Omental fat pad (tissue), 4 donors: Measurements from ENCODE around the gene SEMA3A. TPM values are rescaled to one million over a fixed set of nuclear protein-coding genes. Genes with fewer than 3 reads are reported as not detected.

Experiments
- ATAC-seq: fragments of 150-250 bp; one replicate; pipeline ENCODE4 v1.9.1; 2016; ENCODE audit warnings: mild to moderate bottlenecking, moderate library complexity; ENCODE audit not compliant: low FRiP score
- DNase-seq: peaks from one replicate; pipeline ENCODE4 v3.0.0-alpha.2; 2019; ENCODE audit warnings: low spot score
- CTCF ChIP-seq, 3 donors: fragments of 450-650 bp; IDR thresholded peaks; one replicate each; pipeline ENCODE4 v1.5.1; 2016 to 2017; ENCODE audit warnings: antibody characterized with exemption in 3 of 3, mild to moderate bottlenecking in 3 of 3, moderate library complexity in 2 of 3
- total RNA-seq, 4 donors: library from RNA; depleted of rRNA; stranded (reverse); fragments of >200 nt; gene quantifications; one replicate each; pipeline ENCODE4 v1.1.0, GENCODE V29; 2016

SEMA3A gene
- total RNA-seq, 4 donors from 2014 or later = 4.3 to 11.4 (median 7.4) TPM

GRCh38 chr7:84013616-84014240 lies 180.9 kb downstream of the SEMA3A start:
- no peak for ATAC-seq
- no peak for TF ChIP-seq CTCF (IDR thresholded peaks at IDR 0.05)
- no peak for DNase-seq

DNA sequence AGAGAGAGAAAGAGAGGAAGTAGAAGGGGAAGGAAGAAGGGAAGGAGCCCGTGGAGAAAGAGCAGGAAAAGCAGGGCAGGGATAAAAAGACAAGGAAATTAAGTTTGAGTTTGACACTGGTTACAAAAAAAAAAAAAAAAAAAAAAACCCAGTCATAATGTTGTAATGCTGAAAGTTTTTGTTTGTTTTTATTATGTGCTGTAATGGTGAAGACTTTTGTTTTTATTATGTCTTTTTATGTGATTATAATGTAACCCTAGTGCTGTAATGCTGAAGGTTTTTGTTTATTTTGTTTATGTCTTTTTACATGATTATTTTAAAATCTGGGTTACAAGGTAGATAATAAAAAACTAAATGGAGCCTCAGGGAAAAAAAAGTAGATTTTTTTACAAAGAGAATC lies 184.8 kb downstream of the SEMA3A start:
- DNase-seq (no peak), ATAC-seq (no peak)
- no peak for TF ChIP-seq CTCF (IDR thresholded peaks at IDR 0.05)

GRCh38 chr7:84009051-84009450 lies 185.5 kb downstream of the SEMA3A start:
- TF ChIP-seq CTCF (IDR thresholded peaks at IDR 0.05) = no peak
- no peak for DNase-seq
- ATAC-seq = no peak

- no peak for TF ChIP-seq CTCF (IDR thresholded peaks at IDR 0.05)
- no peak for ATAC-seq
- no peak for DNase-seq
Observed at GRCh38 chr7:84003191-84003590, 191.4 kb downstream of the SEMA3A start.

GRCh38 chr7:84002348-84002747 lies 192.2 kb downstream of the SEMA3A start:
- no peak for TF ChIP-seq CTCF (IDR thresholded peaks at IDR 0.05)
- DNase-seq (no peak), ATAC-seq (no peak)

- DNase-seq = no peak
- TF ChIP-seq CTCF (IDR thresholded peaks at IDR 0.05) = no peak
- no peak for ATAC-seq
Observed at GRCh38 chr7:83996879-83997278, 197.7 kb downstream of the SEMA3A start.

DNA sequence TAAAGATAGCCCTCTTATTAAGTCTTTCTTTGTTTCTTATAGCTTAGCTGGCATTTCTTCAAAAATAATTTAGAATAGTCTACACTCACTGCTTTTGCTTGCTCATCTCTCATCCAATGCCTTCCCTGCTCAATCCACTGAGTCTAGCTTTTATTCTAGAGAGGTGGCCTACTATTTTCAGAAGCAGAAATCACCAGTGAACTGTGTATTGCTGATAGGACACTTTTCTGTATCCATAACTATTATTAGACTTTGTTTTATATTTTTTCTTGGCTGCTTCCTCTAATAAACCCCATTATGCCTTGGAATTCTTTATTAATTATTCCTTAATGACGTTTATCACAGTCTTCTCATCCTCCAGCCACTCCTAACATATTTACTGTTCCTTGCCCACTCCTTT lies 206.8 kb downstream of the SEMA3A start:
- ATAC-seq (no peak), DNase-seq (no peak)
- TF ChIP-seq CTCF (IDR thresholded peaks at IDR 0.05) = no peak
